Measurements from ENCODE around the gene TIMD4.
"Not testable (repeated sequence)": the region's sequence is repeated elsewhere in the genome, so short reads cannot be mapped to it uniquely, and the experiment has no call there.

The TIMD4 gene

DNA sequence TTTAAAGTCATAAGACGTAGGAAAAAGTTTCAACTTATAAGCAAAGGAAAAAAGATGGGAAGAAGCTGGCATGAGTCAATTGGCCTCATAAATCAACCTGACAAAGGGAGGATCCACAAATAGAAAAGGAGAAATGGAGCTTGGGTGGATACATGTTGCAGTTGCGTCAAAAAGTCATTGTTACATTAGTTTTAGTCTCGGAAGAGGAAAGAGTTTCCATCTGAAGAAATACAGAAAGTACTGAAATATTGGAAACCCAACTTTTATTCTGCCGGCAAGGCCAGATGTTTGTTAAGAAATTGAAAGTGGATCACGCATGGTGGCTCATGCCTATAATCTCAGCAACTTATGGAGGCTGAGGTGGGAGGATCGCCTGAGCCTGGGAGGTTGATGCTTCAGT is 11.3 kb upstream of the TIMD4 start:
- TF ChIP-seq, protein P1, sequence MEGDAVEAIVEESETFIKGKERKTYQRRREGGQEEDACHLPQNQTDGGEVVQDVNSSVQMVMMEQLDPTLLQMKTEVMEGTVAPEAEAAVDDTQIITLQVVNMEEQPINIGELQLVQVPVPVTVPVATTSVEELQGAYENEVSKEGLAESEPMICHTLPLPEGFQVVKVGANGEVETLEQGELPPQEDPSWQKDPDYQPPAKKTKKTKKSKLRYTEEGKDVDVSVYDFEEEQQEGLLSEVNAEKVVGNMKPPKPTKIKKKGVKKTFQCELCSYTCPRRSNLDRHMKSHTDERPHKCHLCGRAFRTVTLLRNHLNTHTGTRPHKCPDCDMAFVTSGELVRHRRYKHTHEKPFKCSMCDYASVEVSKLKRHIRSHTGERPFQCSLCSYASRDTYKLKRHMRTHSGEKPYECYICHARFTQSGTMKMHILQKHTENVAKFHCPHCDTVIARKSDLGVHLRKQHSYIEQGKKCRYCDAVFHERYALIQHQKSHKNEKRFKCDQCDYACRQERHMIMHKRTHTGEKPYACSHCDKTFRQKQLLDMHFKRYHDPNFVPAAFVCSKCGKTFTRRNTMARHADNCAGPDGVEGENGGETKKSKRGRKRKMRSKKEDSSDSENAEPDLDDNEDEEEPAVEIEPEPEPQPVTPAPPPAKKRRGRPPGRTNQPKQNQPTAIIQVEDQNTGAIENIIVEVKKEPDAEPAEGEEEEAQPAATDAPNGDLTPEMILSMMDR (IDR thresholded peaks at IDR 0.05; ENCODE audit: low read depth, low read length, missing control alignments), result no peak
- Histone ChIP-seq H3K36me3 (replicated peaks) (no peaks in the 10 kb centered on the region), H3K27me3 (replicated peaks) (no peaks in the 10 kb centered on the region), H3K27ac (no peak overlapping the region), H3K4me3 (ENCODE audit: low read depth, low read length) (no peak overlapping the region)
- in situ Hi-C loops (cut with HindIII; ENCODE audit: low pct_ligation_motif_present, low sequenced_read_pairs), result no loop called here
- no peak for DNase-seq

DNA sequence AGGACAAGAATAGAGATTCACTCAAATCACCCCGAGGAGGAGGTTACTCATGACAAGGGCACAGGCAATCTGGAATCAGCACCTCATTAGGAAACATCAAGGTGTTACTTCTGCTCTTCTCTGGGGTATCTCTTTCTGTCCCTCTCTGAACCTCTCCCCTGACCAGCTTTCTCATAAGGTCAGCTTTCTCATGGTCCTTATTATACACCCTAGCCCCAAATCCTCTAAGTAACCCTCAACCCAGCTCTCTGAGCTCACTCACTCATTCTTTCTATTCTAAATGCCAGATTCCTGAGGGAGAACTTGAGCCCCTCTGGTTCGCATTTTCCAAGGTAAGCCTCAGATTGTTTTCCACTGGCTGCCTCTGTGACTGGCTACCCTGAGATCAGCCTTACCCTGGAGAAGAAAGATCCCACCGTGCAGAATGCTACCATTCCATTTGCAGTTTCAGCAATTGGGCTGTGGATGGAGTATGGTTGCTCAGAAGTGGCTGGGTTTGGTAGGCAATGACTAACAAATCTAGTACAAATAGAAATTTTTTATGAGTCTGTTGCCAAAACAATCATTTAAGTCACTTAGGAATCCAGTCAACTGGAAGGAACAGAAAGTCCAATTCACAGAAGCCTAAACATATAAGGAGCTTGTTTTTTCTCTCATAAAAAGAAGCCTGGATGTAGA is 9.0 kb upstream of the TIMD4 start:
- in situ Hi-C loops (cut with HindIII; ENCODE audit: low pct_ligation_motif_present, low sequenced_read_pairs), result no loop called here
- no peak overlapping the region for H3K27ac ChIP-seq
- no peaks in the 10 kb centered on the region for H3K27me3 ChIP-seq (replicated peaks)
- no peak overlapping the region for H3K4me3 ChIP-seq (ENCODE audit: low read depth, low read length)
- H3K36me3 ChIP-seq (replicated peaks), result no peaks in the 10 kb centered on the region
- no peak for DNase-seq
- TF ChIP-seq, protein P1 (IDR thresholded peaks at IDR 0.05; ENCODE audit: low read depth, low read length, missing control alignments), result no peak

GRCh38 chr5:156971415-156971814 is 8.4 kb upstream of the TIMD4 start:
- in situ Hi-C loops (cut with HindIII; ENCODE audit: low pct_ligation_motif_present, low sequenced_read_pairs), result no loop called here
- Histone ChIP-seq H3K27me3 (replicated peaks) (no peaks in the 10 kb centered on the region), H3K36me3 (replicated peaks) (no peaks in the 10 kb centered on the region), H3K4me3 (ENCODE audit: low read depth, low read length) (no peak overlapping the region), H3K27ac (no peak overlapping the region)
- DNase-seq, result no peak
- TF ChIP-seq, protein P1 (IDR thresholded peaks at IDR 0.05; ENCODE audit: low read depth, low read length, missing control alignments), result no peak

GRCh38 chr5:156967386-156967785 is 4.4 kb upstream of the TIMD4 start:
- H3K4me3 ChIP-seq (ENCODE audit: low read depth, low read length); H3K27ac ChIP-seq; H3K27me3 ChIP-seq (replicated peaks); in situ Hi-C loops (cut with HindIII; ENCODE audit: low pct_ligation_motif_present, low sequenced_read_pairs); H3K36me3 ChIP-seq (replicated peaks); DNase-seq: not testable (repeated sequence)

DNA sequence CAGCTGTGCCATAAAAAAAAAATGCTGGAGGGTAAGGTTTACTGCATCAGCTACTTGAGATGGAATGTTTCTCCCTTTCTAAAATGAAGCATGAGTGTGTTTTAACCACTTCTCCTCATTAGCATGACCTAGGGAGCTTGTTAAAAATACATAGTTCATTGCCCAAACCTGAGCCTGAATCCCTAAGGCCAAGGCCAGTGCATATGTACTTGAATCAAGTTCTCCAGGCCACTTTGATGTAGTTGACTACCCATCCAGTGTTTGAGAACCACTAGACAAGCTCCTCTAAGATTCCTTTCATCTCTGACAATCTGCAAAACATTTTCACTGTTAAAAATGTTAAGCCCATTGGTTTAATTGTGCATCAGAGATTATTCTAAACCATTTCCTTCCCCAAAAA is 6.7 kb downstream of the TIMD4 start:
- TF ChIP-seq, protein P1 (IDR thresholded peaks at IDR 0.05; ENCODE audit: low read depth, low read length, missing control alignments), result no peak
- H3K4me3 ChIP-seq (ENCODE audit: low read depth, low read length), result no peak overlapping the region
- no peaks in the 10 kb centered on the region for H3K27me3 ChIP-seq (replicated peaks)
- in situ Hi-C loops (cut with HindIII; ENCODE audit: low pct_ligation_motif_present, low sequenced_read_pairs), result no loop called here
- no peak overlapping the region for H3K27ac ChIP-seq
- no peak for DNase-seq
- H3K36me3 ChIP-seq (replicated peaks), result no peaks in the 10 kb centered on the region

DNA sequence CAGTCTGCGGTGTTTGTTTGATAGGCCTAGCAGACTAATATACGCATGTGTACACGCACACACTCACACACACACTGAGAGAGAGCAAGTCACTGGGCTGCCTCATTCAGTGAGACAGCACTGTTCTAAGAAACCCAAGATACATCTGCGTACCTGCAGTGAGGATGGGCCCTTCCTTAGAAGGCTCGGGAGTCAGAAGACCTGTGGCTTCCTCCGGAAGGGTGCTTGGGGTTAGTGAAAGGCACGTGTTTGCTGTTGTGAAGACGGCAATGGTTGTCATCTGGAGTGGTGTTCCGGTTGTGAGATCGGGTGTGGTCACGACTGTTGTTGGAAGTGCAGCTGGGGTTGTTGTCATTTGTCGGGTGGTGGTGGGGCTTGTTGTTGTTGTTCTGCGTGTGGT is 11.7 kb downstream of the TIMD4 start:
- TF ChIP-seq, protein P1 (IDR thresholded peaks at IDR 0.05; ENCODE audit: low read depth, low read length, missing control alignments), result no peak
- Histone ChIP-seq H3K27me3 (replicated peaks) (no peaks in the 10 kb centered on the region), H3K36me3 (replicated peaks) (no peaks in the 10 kb centered on the region), H3K27ac (no peak overlapping the region), H3K4me3 (ENCODE audit: low read depth, low read length) (no peak overlapping the region)
- in situ Hi-C loops (cut with HindIII; ENCODE audit: low pct_ligation_motif_present, low sequenced_read_pairs), result no loop called here
- no peak for DNase-seq

Measured in brain microvascular endothelial cell (primary cell).